ENCODE results near the gene CSNK1D.

- TF ChIP-seq CTCF (IDR thresholded peaks at IDR 0.05): no peak
- no peak for TF ChIP-seq POLR2A (IDR thresholded peaks at IDR 0.05)
Measured at GRCh38 chr17:82253179-82253544, 20.3 kb downstream of the CSNK1D start.
